ENCODE data around the gene MSL2. TPM values are rescaled to one million over a fixed set of nuclear protein-coding genes. Genes with fewer than 3 reads are reported as not detected.
"Not testable (repeated sequence)": the region's sequence is repeated elsewhere in the genome, so short reads cannot be mapped to it uniquely, and the experiment has no call there.

The MSL2 gene
- total RNA-seq, 1 donor from 2014 or later, result 19.0 TPM

DNA sequence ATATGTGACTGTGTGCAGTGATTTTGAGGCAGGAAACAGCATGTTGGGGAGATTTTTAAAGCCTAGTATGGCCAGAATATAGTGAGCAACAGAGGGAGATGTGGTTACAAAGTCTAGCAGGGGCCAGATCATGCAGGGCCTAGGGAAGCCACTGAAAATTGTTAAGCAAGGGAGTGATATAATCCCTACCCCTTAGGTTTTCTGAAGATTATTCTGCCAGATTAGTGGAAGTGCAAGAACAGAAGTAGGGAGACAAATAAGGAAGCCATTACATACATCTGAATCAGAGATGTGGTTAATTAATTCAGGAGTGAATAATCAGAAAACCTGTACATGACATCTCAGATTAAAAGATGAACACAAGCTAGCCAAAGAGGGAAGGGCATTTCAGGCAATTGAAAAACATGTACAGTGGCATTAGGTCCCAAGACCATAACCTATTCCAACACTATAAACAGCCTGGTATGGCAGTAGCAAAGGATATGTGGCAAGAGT, 54.8 kb downstream of the MSL2 start:
- Histone ChIP-seq H3K36me3 (peaks cover 14% of the 10 kb centered on the region), H3K9me3 (replicated peaks) (no peaks in the 10 kb centered on the region), H3K4me1 (peaks cover 24% of the 10 kb centered on the region), H3K27ac (replicated peaks) (peak overlapping the region; percentile 27), H3K4me3 (no peak overlapping the region), H3K27me3 (ENCODE audit: low read depth) (no peaks in the 10 kb centered on the region)
- TF ChIP-seq, protein P1, sequence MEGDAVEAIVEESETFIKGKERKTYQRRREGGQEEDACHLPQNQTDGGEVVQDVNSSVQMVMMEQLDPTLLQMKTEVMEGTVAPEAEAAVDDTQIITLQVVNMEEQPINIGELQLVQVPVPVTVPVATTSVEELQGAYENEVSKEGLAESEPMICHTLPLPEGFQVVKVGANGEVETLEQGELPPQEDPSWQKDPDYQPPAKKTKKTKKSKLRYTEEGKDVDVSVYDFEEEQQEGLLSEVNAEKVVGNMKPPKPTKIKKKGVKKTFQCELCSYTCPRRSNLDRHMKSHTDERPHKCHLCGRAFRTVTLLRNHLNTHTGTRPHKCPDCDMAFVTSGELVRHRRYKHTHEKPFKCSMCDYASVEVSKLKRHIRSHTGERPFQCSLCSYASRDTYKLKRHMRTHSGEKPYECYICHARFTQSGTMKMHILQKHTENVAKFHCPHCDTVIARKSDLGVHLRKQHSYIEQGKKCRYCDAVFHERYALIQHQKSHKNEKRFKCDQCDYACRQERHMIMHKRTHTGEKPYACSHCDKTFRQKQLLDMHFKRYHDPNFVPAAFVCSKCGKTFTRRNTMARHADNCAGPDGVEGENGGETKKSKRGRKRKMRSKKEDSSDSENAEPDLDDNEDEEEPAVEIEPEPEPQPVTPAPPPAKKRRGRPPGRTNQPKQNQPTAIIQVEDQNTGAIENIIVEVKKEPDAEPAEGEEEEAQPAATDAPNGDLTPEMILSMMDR (IDR thresholded peaks at IDR 0.05; ENCODE audit: borderline replicate concordance), result no peak
- intact Hi-C loops (cut with micrococcal nuclease), result no loop called here
- DNase-seq, result no peak

DNA sequence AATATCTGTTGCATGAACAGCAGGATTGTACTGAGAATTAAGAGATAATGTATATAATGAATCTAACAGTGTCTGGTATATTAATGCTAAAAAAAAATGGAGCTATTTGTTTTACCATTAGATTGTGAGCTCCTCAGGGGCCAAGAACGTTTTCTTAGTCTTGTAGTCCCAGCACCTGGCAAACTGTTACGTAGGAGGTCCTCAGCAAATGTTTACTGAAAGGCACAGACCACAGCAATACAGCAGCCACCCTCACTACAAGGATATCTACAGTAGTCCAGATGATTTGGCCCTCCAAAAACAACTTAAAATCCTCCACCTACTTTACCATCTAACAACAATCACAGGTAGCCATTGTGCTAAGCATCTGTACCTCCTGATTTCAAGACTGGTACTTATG, 59.7 kb downstream of the MSL2 start:
- DNase-seq, result no peak
- H3K27ac ChIP-seq (replicated peaks), result no peak overlapping the region
- no peak overlapping the region for H3K4me3 ChIP-seq
- intact Hi-C loops (cut with micrococcal nuclease), result no loop called here
- no peaks in the 10 kb centered on the region for H3K9me3 ChIP-seq (replicated peaks)
- no peaks in the 10 kb centered on the region for H3K36me3 ChIP-seq
- TF ChIP-seq, protein P1 (IDR thresholded peaks at IDR 0.05; ENCODE audit: borderline replicate concordance), result no peak
- peaks cover 16% of the 10 kb centered on the region for H3K4me1 ChIP-seq
- H3K27me3 ChIP-seq (ENCODE audit: low read depth), result no peaks in the 10 kb centered on the region

DNA sequence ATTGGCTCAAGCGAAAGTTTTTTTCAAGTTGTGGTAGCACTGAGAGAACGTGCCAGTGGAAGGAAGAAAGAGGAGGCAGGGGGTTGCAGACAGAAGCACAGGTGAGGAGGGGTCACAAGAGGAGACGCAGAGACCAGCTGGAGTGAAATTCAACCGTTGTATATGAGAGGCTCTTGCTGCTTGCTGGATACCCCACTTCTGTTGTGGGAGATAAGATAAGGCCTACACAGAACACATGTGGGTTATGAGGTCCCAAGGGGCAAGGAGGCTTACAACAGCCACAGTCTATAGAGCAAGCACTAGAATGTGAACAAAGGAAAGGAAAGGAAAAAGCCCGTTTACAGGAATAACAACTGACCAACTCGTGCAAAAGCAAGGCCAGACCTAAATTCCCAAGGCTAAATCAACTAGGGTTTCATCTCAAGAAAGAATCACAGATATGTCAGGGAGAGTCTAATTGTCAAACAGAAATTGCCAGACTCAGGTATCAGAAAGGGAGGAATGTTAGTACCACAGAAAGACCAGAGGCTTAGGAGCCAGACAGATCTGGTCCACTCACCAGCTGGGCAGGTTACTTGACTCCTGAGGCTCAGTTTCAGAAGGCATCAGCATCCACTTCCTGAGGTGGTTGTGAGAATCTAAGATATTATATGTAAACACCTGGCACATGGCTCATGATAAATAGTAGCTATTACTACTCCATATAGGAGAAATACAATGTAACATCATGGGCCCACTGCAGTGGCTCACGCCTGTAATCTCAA, 60.9 kb downstream of the MSL2 start:
- Histone ChIP-seq H3K27ac (replicated peaks) (no peak overlapping the region), H3K9me3 (replicated peaks) (no peaks in the 10 kb centered on the region), H3K4me1 (peaks cover 16% of the 10 kb centered on the region), H3K27me3 (ENCODE audit: low read depth) (no peaks in the 10 kb centered on the region), H3K36me3 (no peaks in the 10 kb centered on the region), H3K4me3 (no peak overlapping the region)
- TF ChIP-seq, protein P1 (IDR thresholded peaks at IDR 0.05; ENCODE audit: borderline replicate concordance), result no peak
- DNase-seq, result no peak
- intact Hi-C loops (cut with micrococcal nuclease), result no loop called here

DNA sequence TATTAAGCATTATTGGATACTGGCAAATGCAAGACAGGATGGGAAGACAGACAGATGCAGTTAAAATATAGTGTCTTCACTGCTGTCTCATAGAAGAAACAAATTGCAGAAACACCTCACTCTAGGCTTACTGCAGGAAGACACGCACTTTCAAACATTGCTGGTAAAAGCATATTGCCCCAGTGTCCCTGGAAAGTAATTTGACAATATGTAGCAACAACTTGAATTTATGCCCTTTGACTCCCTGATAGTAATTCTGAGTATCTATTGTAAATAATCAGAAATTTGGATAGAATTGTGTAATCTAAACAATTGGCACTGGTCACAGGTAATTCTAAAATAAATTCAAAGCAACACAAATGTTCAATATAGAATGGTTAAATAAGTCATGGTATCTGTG, 62.0 kb downstream of the MSL2 start:
- TF ChIP-seq, protein P1 (IDR thresholded peaks at IDR 0.05; ENCODE audit: borderline replicate concordance), result no peak
- Histone ChIP-seq H3K36me3 (no peaks in the 10 kb centered on the region), H3K9me3 (replicated peaks) (no peaks in the 10 kb centered on the region), H3K27ac (replicated peaks) (no peak overlapping the region), H3K4me3 (no peak overlapping the region), H3K4me1 (peaks cover 16% of the 10 kb centered on the region), H3K27me3 (ENCODE audit: low read depth) (no peaks in the 10 kb centered on the region)
- intact Hi-C loops (cut with micrococcal nuclease), result no loop called here
- no peak for DNase-seq

DNA sequence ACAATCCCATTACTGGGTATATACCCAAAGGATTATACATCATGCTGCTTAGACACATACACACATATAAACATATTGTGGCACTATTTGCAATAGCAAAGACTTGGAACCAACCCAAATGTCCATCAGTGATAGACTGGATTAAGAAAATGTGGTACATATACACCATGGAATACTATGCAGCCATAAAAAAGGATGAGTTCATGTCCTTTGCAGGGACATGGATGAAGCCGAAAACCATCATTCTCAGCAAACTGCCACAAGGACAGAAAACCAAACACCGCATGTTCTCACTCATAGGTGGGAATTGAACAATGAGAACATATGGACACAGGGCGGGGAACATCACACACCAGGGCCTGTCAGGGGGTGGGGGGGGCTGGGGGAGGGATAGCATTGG, 64.5 kb downstream of the MSL2 start:
- H3K27ac ChIP-seq (replicated peaks); intact Hi-C loops (cut with micrococcal nuclease); H3K27me3 ChIP-seq (ENCODE audit: low read depth); H3K4me3 ChIP-seq; DNase-seq; H3K9me3 ChIP-seq (replicated peaks); H3K36me3 ChIP-seq: not testable (repeated sequence)
- H3K4me1 ChIP-seq, result peaks cover 16% of the 10 kb centered on the region

DNA sequence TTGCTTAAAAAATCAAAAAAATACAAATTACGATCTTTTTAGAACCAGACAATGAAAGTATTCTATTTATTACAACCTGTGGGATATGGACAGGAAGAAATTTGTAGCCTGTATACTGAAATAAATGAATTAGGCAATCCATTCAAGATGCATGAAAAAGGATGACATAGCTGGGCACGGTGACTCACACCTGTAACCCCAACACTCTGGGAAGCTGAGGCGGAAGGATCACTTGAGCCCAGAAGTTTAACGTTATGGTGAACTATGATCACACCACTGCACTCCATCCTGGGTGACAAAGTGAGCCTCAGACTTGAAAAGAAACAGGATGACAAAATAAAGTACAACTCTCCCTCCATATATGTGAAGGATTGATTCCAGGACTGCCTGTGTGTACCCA, 74.1 kb downstream of the MSL2 start:
- no peak for DNase-seq
- H3K27me3 ChIP-seq (ENCODE audit: low read depth), result no peaks in the 10 kb centered on the region
- TF ChIP-seq, protein P1 (IDR thresholded peaks at IDR 0.05; ENCODE audit: borderline replicate concordance), result no peak
- peaks cover 35% of the 10 kb centered on the region for H3K36me3 ChIP-seq
- H3K4me1 ChIP-seq, result no peaks in the 10 kb centered on the region
- peaks cover 3% of the 10 kb centered on the region for H3K9me3 ChIP-seq (replicated peaks)
- no peak overlapping the region for H3K27ac ChIP-seq (replicated peaks)
- intact Hi-C loops (cut with micrococcal nuclease), result no loop called here
- H3K4me3 ChIP-seq, result no peak overlapping the region
